GM21526 (cell line): Measurements from ENCODE around the gene AP4B1.
"Not testable (repeated sequence)": the region's sequence is repeated elsewhere in the genome, so short reads cannot be mapped to it uniquely, and the experiment has no call there.

Experiments
- ATAC-seq: cut with Tn5 transposase; IDR thresholded peaks from one replicate; pipeline ENCODE4 v1.9.1; 2021; ENCODE audit warnings: moderate library complexity; ENCODE audit not compliant: unreplicated experiment, low FRiP score

The AP4B1 gene

GRCh38 chr1:113860891-113861290, 43.7 kb downstream of the AP4B1 start:
- ATAC-seq = no peak

- ATAC-seq = peak; percentile 87
These were observed 45.0 kb downstream of the AP4B1 start for GRCh38 chr1:113859478-113860175.

- ATAC-seq = no peak
These were observed 45.6 kb downstream of the AP4B1 start for GRCh38 chr1:113858982-113859381.

- ATAC-seq = no peak
These were observed 46.2 kb downstream of the AP4B1 start for GRCh38 chr1:113858418-113858817.

- ATAC-seq = no peak
These were observed 46.8 kb downstream of the AP4B1 start for GRCh38 chr1:113857776-113858175.

GRCh38 chr1:113856401-113856790, 48.2 kb downstream of the AP4B1 start:
- no peak for ATAC-seq

- ATAC-seq = no peak
These were observed 48.8 kb downstream of the AP4B1 start for GRCh38 chr1:113855630-113856400.

GRCh38 chr1:113854234-113854633, 50.4 kb downstream of the AP4B1 start:
- ATAC-seq = no peak

- ATAC-seq = not testable (repeated sequence)
These were observed 51.9 kb downstream of the AP4B1 start for GRCh38 chr1:113852694-113853093.

- ATAC-seq = no peak
These were observed 54.3 kb downstream of the AP4B1 start for GRCh38 chr1:113850127-113850796.

GRCh38 chr1:113849072-113849471, 55.5 kb downstream of the AP4B1 start:
- ATAC-seq = no peak

- ATAC-seq = no peak
These were observed 58.1 kb downstream of the AP4B1 start for GRCh38 chr1:113846391-113847035.
